Activated CD4-positive, alpha-beta T cell treated with anti-CD3 and anti-CD28 coated beads, Interleukin-2, amount 10 ng/mL, durations not matched to agents 24 days and 14 days (primary cell): ENCODE results near the gene KRTAP10-2. TPM values are rescaled to one million over a fixed set of nuclear protein-coding genes. Genes with fewer than 3 reads are reported as not detected.

ENCODE experiments used
- DNase-seq: peaks from one replicate; pipeline ENCODE4 v3.0.0; 2022
- H3K27ac Mint-ChIP-seq: one replicate; pipeline ENCODE4 v1.8.0; 2022; ENCODE audit warnings: mild to moderate bottlenecking, mixed read lengths
- H3K27me3 Mint-ChIP-seq: one replicate; pipeline ENCODE4 v1.8.0; 2022; ENCODE audit warnings: mixed read lengths
- H3K36me3 Mint-ChIP-seq: one replicate; pipeline ENCODE4 v1.8.0; 2022; ENCODE audit warnings: low read depth, mild to moderate bottlenecking, mixed read lengths
- H3K4me1 Mint-ChIP-seq: one replicate; pipeline ENCODE4 v1.8.0; 2021; ENCODE audit warnings: mixed read lengths
- H3K4me3 Mint-ChIP-seq: one replicate; pipeline ENCODE4 v1.8.0; 2022; ENCODE audit warnings: mild to moderate bottlenecking, moderate library complexity, mixed read lengths
- H3K9me3 Mint-ChIP-seq: one replicate; pipeline ENCODE4 v1.8.0; 2021; ENCODE audit warnings: mixed read lengths
- intact Hi-C: fragments of 100-400 bp; cut with micrococcal nuclease; formaldehyde crosslinking; loops from one replicate; pipeline ENCODE4 v1.15.1; 2023
- total RNA-seq: library from RNA; stranded (reverse); gene quantifications from 2 replicates; pipeline ENCODE4 v1.2.3, GENCODE V29; 2022

Gene KRTAP10-2
- total RNA-seq, 1 donor from 2014 or later, result not detected

DNA sequence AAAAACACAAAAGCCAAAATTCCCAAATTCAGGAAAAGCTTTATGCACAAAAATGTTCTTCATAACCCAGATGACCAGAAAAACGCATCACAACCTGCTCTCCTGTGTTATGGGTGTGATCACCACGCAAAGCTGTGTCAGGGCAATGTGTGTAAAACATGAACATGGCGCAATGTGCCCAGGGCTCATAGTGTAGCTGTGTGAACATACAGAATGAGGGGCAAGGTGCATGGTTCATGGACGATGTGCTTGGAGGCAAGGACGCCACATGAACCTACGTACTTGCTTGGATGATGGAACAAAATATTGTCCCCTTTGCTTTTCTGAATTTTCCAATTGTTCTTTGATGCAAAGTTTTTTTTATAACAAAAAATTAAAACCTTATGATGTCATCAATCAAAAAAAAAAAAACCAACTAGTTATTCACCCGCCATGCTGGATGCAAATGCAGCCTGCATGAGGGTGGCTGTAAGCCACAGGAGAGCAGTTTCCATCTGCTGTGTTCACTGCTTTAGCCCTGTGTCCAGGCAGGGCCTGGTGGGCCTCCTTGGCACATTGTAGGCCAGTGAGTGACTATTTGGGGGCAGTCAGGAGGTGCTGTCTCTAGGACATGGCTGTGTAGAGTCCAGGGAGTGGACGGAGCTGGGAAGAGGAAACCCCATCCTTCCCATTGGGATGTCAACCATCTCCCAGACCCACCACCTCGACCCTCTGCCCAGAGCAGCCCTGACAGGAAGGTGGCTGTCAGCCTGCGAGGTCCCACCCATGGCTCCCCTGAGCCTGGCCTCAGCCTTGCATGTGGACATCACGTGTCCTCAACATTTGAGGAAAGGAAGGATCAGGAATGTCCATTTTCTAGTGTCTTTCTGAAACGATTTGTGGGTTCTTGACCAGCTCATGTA lies 25.0 kb downstream of the KRTAP10-2 start:
- no peak for DNase-seq
- Mint-ChIP-seq H3K36me3 (no peaks in the 10 kb centered on the region), H3K4me3 (no peak overlapping the region), H3K9me3 (no peaks in the 10 kb centered on the region), H3K4me1 (no peaks in the 10 kb centered on the region), H3K27me3 (no peaks in the 10 kb centered on the region), H3K27ac (no peak overlapping the region)
- intact Hi-C loops, result no loop called here

DNA sequence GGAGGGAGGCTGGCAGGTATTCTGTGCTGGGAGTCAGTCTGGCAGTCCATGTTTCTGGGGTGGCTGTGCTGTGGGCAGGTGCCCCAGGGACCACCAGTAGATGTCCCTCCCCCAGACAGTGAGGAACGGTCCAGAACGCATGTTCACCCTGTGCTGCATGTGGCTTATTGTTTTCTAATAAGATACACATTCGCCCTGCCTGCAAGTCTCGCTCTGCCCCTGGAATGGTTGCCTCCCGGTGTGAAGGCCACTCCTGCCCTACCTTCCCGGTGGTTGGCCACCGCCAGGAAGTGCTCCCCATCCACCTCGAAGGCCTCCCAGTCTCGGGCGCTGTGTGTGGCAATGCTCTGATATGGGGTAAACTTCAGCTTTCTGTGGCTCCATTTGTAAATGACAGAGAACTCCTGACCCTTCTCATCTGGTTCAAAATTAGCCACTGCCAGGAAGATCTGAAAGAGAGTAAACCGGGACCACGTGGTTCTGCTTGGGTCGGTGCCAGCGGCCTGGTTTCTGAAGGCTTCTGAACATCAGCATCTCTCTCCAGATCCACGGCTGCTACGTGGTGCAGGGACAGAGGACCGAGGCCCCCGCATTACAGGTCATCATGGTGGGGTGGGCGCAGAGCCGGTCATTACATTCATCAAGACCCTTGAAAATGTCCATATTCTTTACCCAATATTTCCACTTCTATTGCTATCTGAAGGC lies 25.8 kb downstream of the KRTAP10-2 start:
- H3K27ac Mint-ChIP-seq, result no peak overlapping the region
- no peak overlapping the region for H3K4me3 Mint-ChIP-seq
- DNase-seq, result no peak
- H3K9me3 Mint-ChIP-seq, result no peaks in the 10 kb centered on the region
- no peaks in the 10 kb centered on the region for H3K4me1 Mint-ChIP-seq
- intact Hi-C loops, result no loop called here
- H3K36me3 Mint-ChIP-seq, result no peaks in the 10 kb centered on the region
- H3K27me3 Mint-ChIP-seq, result no peaks in the 10 kb centered on the region

GRCh38 chr21:44524414-44525371 lies 26.6 kb downstream of the KRTAP10-2 start:
- H3K36me3 Mint-ChIP-seq, result no peaks in the 10 kb centered on the region
- no peaks in the 10 kb centered on the region for H3K27me3 Mint-ChIP-seq
- H3K27ac Mint-ChIP-seq, result no peak overlapping the region
- no peak overlapping the region for H3K4me3 Mint-ChIP-seq
- intact Hi-C loops, result no loop called here
- no peak for DNase-seq
- H3K9me3 Mint-ChIP-seq, result no peaks in the 10 kb centered on the region
- H3K4me1 Mint-ChIP-seq, result no peaks in the 10 kb centered on the region

DNA sequence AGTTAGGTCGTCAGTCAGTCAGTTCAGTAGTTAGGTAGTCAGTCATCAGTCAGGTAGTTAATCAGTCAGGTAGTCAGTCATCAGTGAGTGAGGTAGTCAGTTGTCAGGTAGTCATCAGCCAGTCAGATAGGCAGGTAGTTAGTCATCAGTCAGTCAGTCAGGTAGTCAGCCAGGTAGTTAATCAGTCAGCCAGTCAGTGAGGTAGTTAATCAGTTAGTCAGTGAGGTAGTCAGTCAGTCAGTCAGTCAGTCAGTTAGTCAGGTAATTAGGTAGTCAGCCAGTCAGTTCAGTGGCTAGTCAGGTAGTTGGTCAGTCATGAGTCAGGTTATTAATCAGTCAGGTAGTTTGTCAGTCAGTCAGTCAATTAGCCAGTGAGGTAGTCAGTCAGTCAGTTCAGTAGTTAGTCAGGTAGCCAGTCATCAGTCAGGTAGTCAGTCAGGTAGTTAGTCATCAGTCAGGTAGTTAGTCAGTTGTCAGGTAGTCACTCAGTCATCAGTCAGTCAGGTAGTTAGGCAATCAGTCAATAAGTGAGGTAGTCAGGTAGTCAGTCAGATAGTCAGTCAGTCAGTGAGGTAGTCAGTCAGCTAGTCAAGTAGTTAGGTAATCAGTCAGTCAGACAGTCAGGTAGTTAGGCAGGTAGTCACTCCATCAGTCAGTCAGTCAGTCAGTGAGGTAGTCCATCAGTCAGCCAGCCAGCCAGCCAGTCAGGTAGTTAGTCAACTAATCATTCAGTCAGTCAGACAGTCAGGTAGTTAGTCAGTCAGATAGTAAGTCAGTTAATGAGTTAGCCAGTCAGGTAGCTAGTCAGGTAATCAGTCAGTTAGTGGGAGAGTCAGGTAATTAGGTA lies 27.5 kb downstream of the KRTAP10-2 start:
- intact Hi-C loops, result no loop called here
- Mint-ChIP-seq H3K36me3 (no peaks in the 10 kb centered on the region), H3K4me1 (no peaks in the 10 kb centered on the region), H3K27me3 (no peaks in the 10 kb centered on the region), H3K27ac (no peak overlapping the region), H3K9me3 (no peaks in the 10 kb centered on the region), H3K4me3 (no peak overlapping the region)
- no peak for DNase-seq

GRCh38 chr21:44522753-44523204 lies 28.5 kb downstream of the KRTAP10-2 start:
- Mint-ChIP-seq H3K36me3 (no peaks in the 10 kb centered on the region), H3K27me3 (no peaks in the 10 kb centered on the region), H3K4me1 (no peaks in the 10 kb centered on the region), H3K9me3 (no peaks in the 10 kb centered on the region), H3K4me3 (no peak overlapping the region), H3K27ac (no peak overlapping the region)
- intact Hi-C loops, result no loop called here
- DNase-seq, result no peak

- Mint-ChIP-seq H3K27ac (no peak overlapping the region), H3K4me1 (no peaks in the 10 kb centered on the region)
Measured at GRCh38 chr21:44521928-44522752, 29.2 kb downstream of the KRTAP10-2 start.

GRCh38 chr21:44521301-44521927 lies 29.9 kb downstream of the KRTAP10-2 start:
- intact Hi-C loops, result no loop called here
- Mint-ChIP-seq H3K9me3 (no peaks in the 10 kb centered on the region), H3K4me3 (no peak overlapping the region), H3K4me1 (no peaks in the 10 kb centered on the region), H3K36me3 (no peaks in the 10 kb centered on the region), H3K27me3 (no peaks in the 10 kb centered on the region), H3K27ac (no peak overlapping the region)
- no peak for DNase-seq

More at GRCh38 chr21:44521928-44522752, 29.2 kb downstream of the KRTAP10-2 start:
- no peak overlapping the region for H3K4me3 Mint-ChIP-seq
- no peak for DNase-seq
- no peaks in the 10 kb centered on the region for H3K9me3 Mint-ChIP-seq
- no peaks in the 10 kb centered on the region for H3K36me3 Mint-ChIP-seq
- intact Hi-C loops, result no loop called here
- H3K27me3 Mint-ChIP-seq, result no peaks in the 10 kb centered on the region

DNA sequence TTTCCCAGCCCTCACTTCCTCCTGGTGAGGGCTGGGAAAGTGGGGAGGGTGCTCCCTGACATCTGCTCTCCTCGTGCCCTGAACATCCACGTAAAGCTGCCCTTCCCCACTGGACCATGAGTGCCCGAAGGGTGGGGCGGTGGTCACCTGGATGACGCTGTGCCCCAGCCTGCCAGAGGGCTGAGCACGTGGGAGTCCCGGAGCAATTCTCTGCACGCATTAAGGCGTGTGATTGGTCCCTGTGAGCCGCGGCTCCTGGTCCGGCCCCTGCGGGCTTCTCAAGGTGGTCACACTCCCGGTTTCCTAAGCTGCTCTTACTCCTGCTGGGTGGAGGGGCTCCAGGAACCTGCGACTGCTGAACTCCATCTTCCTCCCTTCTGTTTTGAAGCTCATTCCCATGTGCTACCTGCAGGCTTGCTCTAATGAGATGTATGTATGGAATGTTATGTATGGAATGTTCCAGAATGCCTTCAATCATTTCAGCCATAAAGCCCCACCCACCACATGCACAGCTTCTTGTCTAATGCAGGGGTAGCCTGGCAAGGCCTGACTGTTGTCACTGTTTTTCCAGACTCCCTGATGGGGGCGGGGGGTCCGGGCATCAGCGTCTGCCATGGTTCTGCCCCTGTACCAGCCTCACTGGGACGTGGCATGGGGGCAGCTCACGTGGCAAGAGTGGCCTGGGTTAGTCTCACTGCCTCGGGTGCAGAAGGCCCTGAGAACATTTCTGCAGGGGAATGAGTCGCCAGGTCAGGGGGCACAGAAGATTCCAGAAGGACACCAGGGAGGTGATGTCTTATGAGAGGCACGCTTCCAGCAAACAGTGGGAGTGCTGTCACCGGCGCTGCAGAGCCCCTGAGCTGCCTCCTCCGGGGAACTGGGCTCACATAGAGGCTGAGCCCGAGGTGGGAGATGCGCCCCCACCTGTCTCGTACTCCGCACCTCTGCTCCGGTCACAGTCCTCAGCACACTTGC lies 30.7 kb downstream of the KRTAP10-2 start:
- no peak for DNase-seq
- intact Hi-C loops, result no loop called here
- Mint-ChIP-seq H3K27me3 (no peaks in the 10 kb centered on the region), H3K9me3 (no peaks in the 10 kb centered on the region), H3K36me3 (no peaks in the 10 kb centered on the region), H3K4me3 (no peak overlapping the region), H3K4me1 (no peaks in the 10 kb centered on the region), H3K27ac (no peak overlapping the region)

GRCh38 chr21:44519346-44520325 lies 31.7 kb downstream of the KRTAP10-2 start:
- no peak overlapping the region for H3K4me3 Mint-ChIP-seq
- no peaks in the 10 kb centered on the region for H3K36me3 Mint-ChIP-seq
- no peaks in the 10 kb centered on the region for H3K27me3 Mint-ChIP-seq
- H3K9me3 Mint-ChIP-seq, result no peaks in the 10 kb centered on the region
- intact Hi-C loops, result loop anchor here (10.0 kb wide), 1 partner anchor 215 kb away; no protein-coding TSS in a partner anchor
- no peaks in the 10 kb centered on the region for H3K4me1 Mint-ChIP-seq
- no peak overlapping the region for H3K27ac Mint-ChIP-seq
- no peak for DNase-seq

- Mint-ChIP-seq H3K27ac (no peak overlapping the region), H3K9me3 (no peaks in the 10 kb centered on the region), H3K4me1 (no peaks in the 10 kb centered on the region), H3K36me3 (no peaks in the 10 kb centered on the region), H3K4me3 (no peak overlapping the region), H3K27me3 (no peaks in the 10 kb centered on the region)
- intact Hi-C loops, result loop anchor here (10.0 kb wide), 1 partner anchor 216 kb away; no protein-coding TSS in a partner anchor
- no peak for DNase-seq
Measured at GRCh38 chr21:44518686-44519085, 32.6 kb downstream of the KRTAP10-2 start.
